GM11168 (cell line): Measurements from ENCODE around the gene PPP6R2.

Experiments used
- in situ Hi-C: fragments of 300-500 bp; cut with MboI; formaldehyde crosslinking; loops from one replicate; pipeline ENCODE4 v1.12.0; 2022; ENCODE audit warnings: low sequenced_read_pairs; ENCODE audit not compliant: unreplicated experiment

PPP6R2 gene, protein sequence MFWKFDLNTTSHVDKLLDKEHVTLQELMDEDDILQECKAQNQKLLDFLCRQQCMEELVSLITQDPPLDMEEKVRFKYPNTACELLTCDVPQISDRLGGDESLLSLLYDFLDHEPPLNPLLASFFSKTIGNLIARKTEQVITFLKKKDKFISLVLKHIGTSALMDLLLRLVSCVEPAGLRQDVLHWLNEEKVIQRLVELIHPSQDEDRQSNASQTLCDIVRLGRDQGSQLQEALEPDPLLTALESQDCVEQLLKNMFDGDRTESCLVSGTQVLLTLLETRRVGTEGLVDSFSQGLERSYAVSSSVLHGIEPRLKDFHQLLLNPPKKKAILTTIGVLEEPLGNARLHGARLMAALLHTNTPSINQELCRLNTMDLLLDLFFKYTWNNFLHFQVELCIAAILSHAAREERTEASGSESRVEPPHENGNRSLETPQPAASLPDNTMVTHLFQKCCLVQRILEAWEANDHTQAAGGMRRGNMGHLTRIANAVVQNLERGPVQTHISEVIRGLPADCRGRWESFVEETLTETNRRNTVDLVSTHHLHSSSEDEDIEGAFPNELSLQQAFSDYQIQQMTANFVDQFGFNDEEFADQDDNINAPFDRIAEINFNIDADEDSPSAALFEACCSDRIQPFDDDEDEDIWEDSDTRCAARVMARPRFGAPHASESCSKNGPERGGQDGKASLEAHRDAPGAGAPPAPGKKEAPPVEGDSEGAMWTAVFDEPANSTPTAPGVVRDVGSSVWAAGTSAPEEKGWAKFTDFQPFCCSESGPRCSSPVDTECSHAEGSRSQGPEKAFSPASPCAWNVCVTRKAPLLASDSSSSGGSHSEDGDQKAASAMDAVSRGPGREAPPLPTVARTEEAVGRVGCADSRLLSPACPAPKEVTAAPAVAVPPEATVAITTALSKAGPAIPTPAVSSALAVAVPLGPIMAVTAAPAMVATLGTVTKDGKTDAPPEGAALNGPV

DNA sequence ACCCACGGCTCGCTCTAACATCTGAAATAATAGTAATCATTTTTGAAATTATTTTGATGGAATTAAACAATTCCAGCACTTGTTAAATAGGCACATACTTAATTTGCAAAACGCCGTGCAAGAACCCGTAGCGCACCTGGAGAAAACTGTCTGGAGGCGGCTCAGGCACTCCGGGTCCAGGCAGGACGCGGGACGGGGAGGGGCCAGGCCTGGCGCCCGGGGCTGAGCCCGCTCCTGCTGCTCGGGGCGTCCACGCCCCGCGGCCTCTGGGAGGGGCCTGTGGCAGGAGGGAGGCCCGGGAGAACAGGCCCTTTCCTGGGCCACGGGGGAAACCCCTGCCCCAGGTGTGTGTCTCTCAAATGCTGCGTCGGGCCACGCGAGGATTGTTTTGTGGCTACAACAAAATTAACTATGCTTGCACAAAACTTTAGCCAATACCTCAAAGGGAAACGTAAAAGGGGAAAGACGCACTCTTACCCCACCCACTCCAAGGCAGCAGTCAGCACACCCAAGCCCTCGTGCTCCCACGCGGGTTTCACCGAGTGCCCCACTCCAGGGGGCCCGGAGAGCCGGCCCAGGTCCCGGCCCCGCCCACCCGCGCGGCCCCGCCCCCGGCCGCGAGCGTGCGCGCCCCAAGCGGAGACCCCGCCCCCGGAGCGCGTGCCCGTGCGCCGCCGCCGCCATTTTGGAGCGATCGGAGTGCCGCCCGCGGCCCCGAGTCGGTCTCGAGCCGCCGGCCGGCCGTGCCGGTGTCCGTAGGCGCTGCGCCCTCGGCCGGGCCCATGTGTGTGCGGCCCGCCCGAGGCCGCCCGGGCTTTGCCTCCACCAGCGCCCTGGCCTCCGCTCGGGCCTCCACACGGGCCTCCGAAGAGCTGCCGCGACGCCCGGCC is at the start of gene PPP6R2:
TSS of gene PPP6R2 (plus strand) at position 677 of the 890 bp plus-strand sequence. CDS start 50,582 bp downstream, outside the sequence.
- in situ Hi-C loops, result loop anchor here (5.0 kb wide), 1 partner anchor 86 kb away; no protein-coding TSS in a partner anchor

- in situ Hi-C loops, result loop anchor here (5.0 kb wide), 1 partner anchor 34 kb away; the partner anchor contains the start of gene DENND6B
Measured at GRCh38 chr22:50293441-50294318, 49.4 kb upstream of the PPP6R2 start.

GRCh38 chr22:50294319-50294656 is 48.8 kb upstream of the PPP6R2 start:
- in situ Hi-C loops, result loop anchor here (5.0 kb wide), 1 partner anchor 33 kb away; the partner anchor contains the start of gene DENND6B

GRCh38 chr22:50296658-50297490 is 46.3 kb upstream of the PPP6R2 start:
- in situ Hi-C loops, result no loop called here

GRCh38 chr22:50297510-50298265 is 45.4 kb upstream of the PPP6R2 start:
- in situ Hi-C loops, result no loop called here

GRCh38 chr22:50298266-50298637 is 44.9 kb upstream of the PPP6R2 start:
- in situ Hi-C loops, result no loop called here

DNA sequence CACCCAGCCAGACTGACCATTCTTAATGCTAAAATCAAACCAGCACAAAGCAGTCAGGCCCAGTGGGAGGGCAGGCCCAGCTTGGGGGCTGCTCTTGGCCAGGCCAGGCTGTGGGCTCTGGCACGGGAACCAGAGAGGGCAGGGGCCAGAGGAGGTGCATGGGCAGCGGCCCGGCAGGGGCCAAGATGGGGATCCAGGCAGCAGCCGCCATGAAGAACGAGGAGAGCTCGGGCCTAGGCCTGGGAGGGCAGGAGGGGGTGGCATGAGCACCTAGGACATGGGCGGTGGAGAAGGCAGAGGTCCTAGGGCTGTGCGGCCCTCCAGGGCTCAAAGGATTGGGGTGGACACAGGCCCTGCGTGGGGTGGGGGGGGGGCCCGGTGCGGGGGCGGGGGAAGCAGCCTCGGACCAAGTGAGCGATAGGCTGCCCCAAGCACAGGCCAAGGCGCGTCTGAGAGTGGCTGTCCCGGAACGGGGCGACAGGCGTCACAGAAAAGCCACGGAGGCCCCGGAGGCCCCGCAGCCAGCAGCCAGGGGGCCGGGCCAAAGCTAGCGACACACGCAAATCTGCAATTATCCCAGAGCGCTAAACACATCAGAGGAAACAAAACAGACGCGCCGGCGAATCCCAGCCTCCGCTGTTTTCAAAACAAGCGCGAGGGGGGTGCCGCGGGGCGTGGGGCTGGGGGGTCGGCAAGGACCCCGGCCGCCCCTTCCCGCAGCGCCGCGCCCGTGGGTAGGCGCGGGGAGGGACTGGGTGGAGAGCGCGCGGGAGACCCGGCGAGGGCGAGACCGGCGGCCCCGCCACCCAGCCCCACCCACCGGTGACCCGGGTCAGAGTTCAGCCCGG is 44.0 kb upstream of the PPP6R2 start:
- in situ Hi-C loops, result no loop called here

DNA sequence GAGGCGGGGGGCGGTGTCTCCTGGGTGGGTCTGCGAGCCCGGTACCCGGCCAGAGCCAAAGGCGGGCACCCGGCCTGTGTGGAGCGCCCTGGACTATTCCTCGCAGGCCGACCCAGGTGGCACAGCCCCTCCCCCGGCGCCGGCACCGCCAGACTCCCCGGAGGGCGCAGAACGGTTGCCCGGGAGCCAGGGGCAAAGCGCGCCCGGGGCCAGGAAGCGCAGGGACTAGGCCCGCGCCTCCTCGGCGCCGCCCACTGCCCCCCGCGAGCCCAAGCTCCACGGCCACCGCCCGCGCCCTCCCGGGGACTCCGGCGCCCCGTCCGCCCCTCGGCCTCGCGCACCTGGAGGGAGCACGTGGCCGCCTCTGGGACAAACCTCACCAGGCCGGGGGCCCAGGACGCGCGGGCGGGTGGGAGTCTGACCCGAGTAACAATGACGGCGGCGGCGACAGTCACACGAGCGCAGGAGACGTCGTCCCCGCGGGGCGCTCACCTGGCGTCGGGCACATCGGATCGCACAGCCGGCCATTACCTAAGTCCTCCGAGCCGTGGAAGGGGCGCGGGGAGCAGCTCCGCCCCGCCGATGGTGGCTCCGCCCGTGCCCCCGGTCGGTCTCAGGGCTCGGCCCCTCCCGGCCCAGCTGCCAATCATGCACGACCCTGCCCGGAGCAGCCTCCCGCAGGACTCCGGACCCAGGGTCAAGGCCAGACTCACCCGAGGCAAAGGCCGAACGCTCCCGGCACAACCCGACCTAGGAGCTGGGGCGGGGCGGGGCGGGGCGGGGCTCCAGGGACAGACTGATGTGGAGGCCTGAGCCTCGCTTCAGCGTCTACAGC is 43.1 kb upstream of the PPP6R2 start:
- in situ Hi-C loops, result no loop called here

DNA sequence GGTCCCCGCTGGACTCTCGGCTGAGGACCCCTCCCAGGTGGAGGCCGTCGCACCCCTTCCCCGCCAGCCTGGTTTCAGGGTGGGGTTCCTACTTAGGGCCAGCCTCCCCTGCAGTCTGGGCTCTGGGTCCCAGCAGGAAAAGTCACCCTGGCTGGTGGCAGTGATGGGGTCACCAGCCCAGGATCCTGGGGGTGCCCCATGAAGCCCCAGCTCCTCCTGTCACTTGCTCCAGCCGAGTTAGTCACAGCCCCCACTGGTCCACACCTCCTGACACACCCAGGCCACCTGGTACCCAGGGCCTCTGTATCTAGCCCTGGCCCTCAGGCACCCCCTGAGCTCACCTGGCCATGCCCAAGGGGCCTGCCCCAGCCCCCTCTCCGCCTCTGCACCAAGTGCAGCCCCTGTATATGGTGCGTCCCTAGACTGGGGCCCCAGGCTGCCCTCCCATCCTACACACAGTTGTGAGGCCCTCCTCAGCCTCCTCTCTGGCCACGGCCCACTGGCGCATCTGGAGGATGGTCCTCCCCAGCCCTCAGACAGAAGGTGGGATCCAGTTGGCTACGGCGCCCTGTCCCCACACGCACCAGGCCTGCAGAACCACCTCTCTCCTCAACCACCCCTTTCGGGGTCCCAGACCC is 42.4 kb upstream of the PPP6R2 start:
- in situ Hi-C loops, result no loop called here

- in situ Hi-C loops, result no loop called here
Measured at GRCh38 chr22:50301581-50301991, 41.5 kb upstream of the PPP6R2 start.

GRCh38 chr22:50302041-50302541 is 41.0 kb upstream of the PPP6R2 start:
- in situ Hi-C loops, result no loop called here

DNA sequence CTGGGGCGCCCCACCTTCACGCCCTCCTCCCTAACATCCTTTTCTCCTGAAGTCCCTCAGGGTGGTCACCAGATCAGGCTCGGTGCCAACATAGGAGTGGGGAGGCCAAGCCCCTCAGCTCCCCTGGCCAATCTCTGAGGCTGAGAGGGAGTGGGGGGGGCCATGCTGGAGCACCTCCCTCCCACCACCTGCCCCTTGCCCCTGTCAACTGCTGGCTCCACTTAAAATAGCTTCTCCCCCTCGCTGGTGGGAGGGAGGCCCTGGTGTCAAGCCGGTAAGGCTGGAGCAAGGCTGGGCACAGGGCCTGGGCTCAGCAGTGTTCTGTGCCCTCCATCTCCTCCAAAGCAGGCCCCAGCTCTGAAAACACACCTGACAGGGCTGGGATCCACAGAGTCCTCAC is 40.6 kb upstream of the PPP6R2 start:
- in situ Hi-C loops, result no loop called here

DNA sequence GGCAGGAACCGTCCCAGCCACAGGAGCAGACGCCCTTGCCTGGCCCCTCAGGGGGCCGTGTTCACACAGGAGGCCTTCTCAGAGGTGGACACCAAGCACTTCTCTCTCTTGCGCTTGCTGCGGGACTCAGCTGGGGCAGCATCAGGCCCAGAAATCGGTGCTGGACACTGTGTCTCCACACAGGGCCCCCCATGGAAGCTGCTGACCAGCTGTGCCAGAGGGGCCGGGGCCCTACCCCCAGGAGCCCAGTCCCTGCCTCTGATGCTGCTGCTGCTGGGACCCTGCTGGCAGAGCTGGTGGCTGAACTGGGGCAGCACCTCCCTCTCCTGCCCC is 39.6 kb upstream of the PPP6R2 start:
- in situ Hi-C loops, result no loop called here

DNA sequence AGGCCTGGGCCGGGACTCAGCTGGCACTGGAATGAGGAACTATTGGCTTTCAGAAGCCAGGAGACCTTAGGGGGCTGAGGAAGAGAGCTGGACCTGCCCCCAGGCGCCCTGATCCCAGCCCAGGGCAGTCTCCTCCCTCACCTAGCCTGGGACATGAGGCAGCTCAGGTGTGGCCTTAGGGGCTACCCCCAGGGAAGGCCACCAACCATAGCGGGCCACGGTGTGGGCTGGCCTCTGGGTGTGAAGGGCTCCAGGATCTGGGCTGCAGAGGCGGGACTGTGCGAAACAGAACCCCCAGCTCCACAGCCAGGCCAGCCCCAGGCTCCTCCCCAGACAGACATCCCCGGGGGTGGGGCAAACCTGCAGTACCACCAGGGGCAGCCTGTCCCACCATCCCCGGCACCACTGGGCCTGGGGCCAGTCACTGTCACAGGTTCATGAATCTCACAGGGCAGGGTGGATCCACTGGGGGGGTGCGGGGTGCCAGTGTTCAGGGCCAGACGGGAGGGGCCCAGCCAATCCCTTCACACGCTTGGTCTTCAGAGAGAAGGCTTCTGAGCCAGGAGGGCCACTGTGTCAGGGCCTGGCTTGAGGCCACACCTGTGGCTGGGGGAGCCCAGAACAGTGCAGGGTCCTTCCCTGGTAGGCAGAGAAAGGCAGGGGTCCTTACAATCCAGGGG is 39.1 kb upstream of the PPP6R2 start:
- in situ Hi-C loops, result no loop called here
